HG03135 (cell line): ENCODE measurements around the gene DCPS.
A peak's percentile ranks its signal among the peaks of the same experiment; 100 is the strongest.
"Not testable (repeated sequence)": the region's sequence is repeated elsewhere in the genome, so short reads cannot be mapped to it uniquely, and the experiment has no call there.

Experiments
- ATAC-seq: cut with Tn5 transposase; IDR thresholded peaks from one replicate; pipeline ENCODE4 v1.9.1; 2021; ENCODE audit warnings: mild to moderate bottlenecking, moderate library complexity; ENCODE audit not compliant: unreplicated experiment

Gene DCPS

DNA sequence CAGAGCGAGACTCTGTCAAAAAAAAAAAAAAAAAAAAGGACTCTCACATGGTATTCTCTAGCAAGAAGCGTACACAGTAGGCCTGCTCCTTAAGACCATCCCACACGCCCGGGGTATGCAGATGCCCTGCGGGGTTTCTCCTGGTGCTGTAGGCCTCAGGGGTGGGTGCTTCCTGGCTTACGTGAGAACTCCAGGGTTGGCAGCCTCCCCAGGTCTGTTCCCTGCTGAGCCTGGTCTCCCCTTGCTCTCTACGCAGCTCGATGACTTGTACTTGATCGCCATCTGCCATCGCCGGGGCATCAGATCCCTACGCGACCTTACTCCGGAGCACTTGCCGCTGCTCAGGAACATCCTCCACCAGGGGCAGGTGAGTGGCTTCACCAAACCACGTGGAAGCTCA is 39.2 kb downstream of the DCPS start:
- ATAC-seq: no peak

GRCh38 chr11:126344141-126345080 is 40.6 kb downstream of the DCPS start:
- ATAC-seq: no peak

GRCh38 chr11:126345283-126345682 is 41.4 kb downstream of the DCPS start:
- ATAC-seq: no peak

DNA sequence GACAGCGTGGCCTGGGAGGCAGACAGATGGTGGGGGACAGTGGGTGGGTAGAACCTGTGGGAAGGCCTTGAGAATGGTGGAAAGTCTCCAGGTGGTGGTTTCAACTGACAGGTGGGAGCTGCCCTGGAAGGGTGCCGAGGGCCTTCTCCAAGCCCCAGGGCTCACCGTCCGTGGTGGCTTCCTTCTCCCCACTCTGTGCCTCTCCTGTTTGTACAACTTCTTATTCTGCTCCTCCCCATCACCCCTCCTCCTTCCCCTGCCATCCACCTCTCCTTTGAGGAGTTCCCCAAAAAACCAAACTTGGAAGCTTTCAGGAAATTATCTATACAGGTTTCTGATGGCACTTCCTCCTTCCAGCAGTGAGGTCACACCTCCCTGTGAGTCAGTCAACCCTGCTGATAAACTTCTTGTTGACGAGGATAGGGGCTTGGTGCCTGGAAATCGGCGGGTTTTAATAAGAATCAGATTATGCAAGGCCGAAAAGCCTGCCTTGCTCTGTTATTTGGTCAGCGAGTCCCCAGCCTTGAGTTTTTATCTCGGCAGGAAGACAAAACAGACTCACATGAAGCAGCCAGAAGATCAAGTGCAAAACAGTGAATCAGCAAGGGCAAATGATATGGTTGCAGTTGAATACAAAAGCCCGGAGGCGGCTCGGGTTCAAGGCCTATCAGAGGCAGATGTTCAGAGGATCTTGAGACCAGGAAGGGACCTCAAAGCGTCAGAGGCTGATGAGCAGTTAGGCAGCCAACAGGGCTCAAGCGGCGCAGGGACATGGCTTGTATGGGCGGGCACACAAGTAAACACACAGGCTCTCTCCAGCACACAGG is 42.1 kb downstream of the DCPS start:
- no peak for ATAC-seq

GRCh38 chr11:126346586-126346940 is 42.7 kb downstream of the DCPS start:
- no peak for ATAC-seq

GRCh38 chr11:126346946-126347345 is 43.1 kb downstream of the DCPS start:
- ATAC-seq: not testable (repeated sequence)

DNA sequence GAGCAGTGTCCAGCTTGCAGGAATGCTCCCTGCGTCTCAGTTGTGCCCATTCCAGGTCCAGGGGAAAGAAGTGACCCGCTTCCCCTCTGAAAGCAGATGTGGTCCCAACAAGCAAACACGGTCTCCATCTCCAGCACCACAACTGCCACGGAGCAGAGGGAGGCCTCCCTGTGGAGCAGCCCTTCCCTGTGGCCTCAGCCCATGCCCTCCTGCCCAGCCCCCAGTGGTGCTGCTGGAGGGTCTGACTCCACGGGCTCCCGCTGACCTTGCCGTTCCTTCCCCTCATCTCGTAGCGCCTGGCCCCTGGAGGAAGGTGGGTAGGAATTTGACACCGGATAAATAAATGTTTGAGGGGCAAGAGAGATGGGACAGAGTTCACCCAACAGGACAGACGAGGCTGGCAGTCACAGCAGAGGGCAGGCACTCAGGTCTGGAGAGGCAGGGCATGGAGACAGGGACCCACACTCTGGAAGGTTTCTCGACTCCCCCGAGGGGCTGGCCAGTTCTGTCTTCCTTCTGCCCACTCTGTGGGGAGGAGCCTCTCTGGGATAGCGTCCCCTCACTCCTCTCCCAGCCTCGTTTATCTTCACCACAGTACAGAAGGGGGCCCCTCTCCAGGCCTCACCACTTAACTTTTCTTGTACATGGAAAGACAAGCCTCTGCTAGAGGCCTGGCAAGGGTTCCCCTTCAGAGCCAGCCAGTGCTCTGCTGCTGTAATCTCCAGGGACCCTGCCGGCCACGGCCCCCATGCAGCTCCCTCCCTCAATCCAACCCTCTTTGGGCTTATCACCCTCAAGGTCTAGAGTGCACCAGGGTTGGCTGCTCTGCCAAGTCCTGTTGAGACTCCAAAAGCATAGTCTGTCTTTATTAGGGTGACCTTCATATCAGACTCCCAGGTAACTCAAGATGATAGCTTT is 44.1 kb downstream of the DCPS start:
- no peak for ATAC-seq

DNA sequence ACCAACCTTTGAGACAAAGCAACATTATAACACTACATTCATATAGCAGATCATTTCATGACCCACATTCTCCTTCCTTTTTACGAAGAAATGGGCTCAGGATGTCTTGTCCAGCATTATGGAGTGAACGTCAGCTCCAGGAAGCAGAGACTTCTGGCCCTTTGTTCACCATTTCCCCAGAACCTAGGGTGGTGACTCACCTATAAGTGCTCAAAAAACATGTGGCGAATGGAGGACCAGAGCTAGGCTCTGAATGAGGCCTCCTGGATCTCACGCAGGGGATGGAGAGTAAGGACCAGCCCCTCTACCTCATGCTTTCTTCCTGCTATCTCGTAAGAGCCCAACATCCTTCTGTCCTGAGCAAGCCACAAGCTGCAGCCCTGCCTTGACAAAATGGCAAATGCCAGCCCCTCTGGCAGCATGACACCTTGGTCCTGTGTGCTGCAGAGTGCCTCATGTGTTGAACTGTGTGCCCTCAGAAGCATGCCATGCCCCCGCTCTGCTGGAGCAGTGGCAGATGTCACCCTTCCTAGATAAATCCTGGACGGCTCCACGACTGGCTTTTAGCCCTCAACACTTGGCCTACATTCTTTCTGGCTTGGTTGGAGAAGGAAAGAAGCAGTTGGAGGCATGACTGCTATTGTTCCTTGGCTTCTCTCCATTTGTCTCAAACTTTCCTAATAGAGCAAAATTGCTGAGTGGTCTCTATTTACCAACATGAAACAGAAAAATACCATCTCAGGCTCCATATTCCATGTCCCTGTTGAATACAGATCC is 45.1 kb downstream of the DCPS start:
- ATAC-seq: no peak

GRCh38 chr11:126350836-126351235 is 47.0 kb downstream of the DCPS start:
- no peak for ATAC-seq

- ATAC-seq: no peak
Measured at GRCh38 chr11:126352163-126352562, 48.3 kb downstream of the DCPS start.

GRCh38 chr11:126352934-126353801 is 49.3 kb downstream of the DCPS start:
- no peak for ATAC-seq

GRCh38 chr11:126354631-126355323 is 50.9 kb downstream of the DCPS start:
- ATAC-seq: peak; percentile 43

DNA sequence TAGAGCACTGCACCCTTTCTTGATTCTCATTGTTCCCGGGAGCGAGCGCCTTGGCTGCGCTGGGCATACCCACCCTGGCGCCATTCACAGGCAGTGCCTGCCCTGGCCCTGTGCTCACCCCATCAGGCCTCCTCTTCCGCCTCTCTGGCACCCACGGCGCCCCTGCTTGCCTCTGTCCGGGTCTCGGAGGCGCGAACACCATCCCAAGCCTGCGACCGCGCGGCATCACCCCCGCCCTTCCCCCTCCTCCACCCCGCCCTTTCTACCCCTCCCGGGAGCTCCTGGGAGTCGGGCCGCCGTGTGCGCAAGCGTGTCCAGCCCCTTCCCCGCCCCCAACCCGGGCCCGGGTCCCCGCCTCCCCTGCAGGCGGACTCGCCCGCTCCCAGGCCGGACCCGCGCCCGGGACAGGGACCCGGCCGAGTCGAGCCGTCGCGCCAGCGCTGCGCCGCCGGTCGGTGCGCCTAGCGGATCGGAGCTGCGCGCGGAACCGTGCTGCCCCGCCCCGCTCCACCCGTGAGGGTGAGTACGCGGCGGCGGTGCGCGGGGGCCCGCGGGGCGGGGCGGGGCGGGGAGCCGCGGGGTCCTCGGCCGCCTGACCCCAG is 51.6 kb downstream of the DCPS start, which contains the start of gene ST3GAL4:
Gene ST3GAL4 (plus strand): TSS at position 363 of the 602 bp plus-strand sequence. CDS start 50,470 bp downstream, outside the sequence.
- peak; percentile 48 for ATAC-seq

DNA sequence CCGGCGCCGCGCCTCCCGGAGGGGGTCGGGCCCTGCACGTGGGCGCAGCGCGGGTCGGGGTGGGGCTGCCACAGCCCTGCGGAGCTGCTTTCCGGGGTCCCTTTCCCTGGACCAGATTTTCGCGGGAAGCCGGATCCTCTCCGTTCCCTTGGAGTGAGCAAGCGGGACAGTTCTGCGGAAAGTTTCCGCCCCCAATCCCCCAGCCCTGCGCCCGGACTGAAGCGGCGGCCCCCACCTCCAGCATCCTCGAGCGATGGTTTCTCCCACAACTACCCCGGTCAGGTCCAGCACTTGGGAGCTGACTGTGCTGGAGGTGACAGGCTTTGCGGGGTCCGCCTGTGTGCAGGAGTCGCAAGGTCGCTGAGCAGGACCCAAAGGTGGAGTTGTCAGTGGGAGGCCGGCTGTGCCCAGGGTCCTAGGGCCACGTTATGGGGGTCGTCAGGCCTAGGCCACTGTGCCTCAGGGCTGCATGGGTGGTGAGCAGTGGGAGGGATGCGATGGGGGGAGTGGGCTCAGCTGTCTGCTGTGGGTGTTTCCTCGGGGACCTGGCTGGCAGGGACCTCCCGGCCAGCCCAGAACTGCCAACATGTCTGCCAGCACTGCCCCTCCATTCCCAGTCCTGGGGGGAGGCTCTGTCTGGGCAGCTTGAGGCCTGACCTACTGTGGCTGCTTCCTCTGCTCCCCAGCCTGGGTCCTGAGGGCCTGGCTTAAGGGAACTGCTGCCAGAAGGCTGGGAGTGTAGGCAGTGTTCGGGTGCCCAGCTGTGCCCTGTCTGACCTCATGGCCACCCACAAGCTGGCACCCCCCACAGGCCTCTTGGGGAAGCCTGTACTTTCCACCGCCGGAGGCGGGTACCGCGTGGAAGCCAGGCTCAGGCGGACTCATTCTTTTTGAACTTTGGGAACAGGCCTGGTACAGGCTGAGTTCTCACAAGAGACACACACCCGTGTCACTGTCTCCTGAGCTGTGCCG is 52.4 kb downstream of the DCPS start:
- peak; percentile 18 for ATAC-seq

DNA sequence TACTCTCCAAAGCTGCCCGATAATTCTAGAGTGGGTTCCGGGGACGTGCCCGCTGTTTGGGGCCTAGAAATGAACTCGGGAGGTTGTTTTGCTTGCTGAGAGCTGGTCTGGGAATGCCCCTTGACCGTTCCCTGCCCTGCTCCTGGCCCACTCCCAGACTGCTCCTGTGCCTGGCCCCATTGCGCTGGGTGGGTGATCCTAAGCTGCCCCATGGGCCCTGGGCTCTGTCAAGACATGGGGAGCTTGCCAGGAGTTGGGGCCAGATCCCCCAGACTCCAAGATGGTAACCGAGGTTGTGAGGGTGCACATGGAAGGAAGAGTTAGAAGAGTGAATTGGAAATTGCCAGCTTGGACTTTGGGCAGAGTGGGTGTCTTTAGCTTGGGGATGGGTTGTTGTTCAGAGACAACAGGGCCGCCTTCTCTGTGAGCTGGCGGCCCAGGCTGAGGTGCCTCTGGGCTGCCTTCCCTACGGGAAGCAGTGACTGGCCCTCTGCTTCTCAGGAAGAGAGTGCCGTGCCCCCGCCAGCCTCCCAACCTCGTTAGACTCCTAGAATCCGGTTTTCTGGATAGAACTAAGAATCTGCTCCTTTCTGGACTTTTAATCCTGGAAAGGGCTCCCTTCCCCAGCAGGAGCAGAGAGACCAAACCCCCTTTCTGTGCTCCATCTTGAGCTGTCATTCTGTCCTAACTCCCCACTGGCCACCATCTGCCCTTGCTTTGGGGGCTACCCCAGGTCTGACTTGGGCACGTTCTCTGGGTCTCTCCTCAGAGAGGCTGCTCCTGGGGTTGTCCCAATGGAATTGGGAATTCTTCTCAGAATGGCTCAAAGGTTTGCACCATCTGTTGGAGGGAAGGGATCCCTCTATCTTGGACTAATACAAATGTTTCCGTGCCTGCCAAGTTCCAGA is 53.4 kb downstream of the DCPS start:
- no peak for ATAC-seq
